BLaER1 treated with 17β-estradiol and CSF1 and Interleukin-3, amounts not matched to agents 10 nM and 100 nM (cell line): ENCODE data around the gene C1QBP.

ENCODE experiments used
- H3K27ac ChIP-seq, 11 experiments: shearing (Covaris generic); formaldehyde crosslinking; 2 replicates each; pipeline ENCODE4 v1.8.1; 2022
- H3K27me3 ChIP-seq, 11 experiments: shearing (Covaris generic); formaldehyde crosslinking; 2 replicates each; pipeline ENCODE4 v1.8.1; 2022
- H3K36me3 ChIP-seq, 11 experiments: shearing (Covaris generic); formaldehyde crosslinking; 2 replicates each; pipeline ENCODE4 v1.8.1; 2022
- H3K4me1 ChIP-seq, 10 experiments: shearing (Covaris generic); formaldehyde crosslinking; 2 replicates each; pipeline ENCODE4 v1.8.1; 2022
- H3K4me2 ChIP-seq, 11 experiments: shearing (Covaris generic); formaldehyde crosslinking; 2 replicates each; pipeline ENCODE4 v1.8.1; 2022
- H3K4me3 ChIP-seq, 10 experiments: shearing (Covaris generic); formaldehyde crosslinking; 2 replicates each; pipeline ENCODE4 v1.8.1; 2022
- H3K9ac ChIP-seq, 11 experiments: shearing (Covaris generic); formaldehyde crosslinking; 2 replicates each; pipeline ENCODE4 v1.8.1; 2022
- H3K9me3 ChIP-seq, 11 experiments: shearing (Covaris generic); formaldehyde crosslinking; replicated peaks in 1 of 11; 2 replicates each; pipeline ENCODE4 v1.8.1; 2022
- H4K20me1 ChIP-seq, 11 experiments: shearing (Covaris generic); formaldehyde crosslinking; 2 replicates each; pipeline ENCODE4 v1.8.1; 2022
- Cebpa-rat ChIP-seq, 11 experiments: shearing (Covaris generic); IDR thresholded peaks; 2 replicates each; pipeline ENCODE4 v1.8.1; 2022

Gene C1QBP

DNA sequence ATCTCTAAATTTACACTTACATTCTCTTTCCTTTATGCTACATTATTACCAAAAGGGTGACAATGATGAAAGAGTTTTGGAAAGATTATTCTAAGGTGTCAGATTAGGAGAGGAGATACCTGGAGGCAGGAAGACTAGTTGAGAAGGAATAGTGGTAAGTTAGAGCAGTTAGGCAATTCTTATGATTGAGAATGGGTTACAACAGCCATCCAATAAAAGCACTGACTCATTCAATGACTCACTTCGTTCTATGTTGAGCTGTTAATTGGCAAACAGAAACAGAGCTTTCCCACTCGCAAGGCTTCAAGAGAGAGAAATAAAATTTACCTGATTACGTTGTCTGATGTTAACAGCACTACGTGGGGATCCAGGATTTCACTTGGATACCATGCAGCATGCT lies 25.3 kb downstream of the C1QBP start:
- H4K20me1 ChIP-seq: peaks cover 0 to 96% (median 75%) of the 10 kb centered on the region in 11 experiments; a peak in 19 of 22 replicates
- H3K27ac ChIP-seq: peak overlapping the region in 2 of 11 experiments; percentile 25 to 28; a peak in 4 of 22 replicates
- H3K4me1 ChIP-seq: peaks cover 20 to 35% (median 25%) of the 10 kb centered on the region in 10 experiments
- no peak for TF ChIP-seq Cebpa-rat (IDR thresholded peaks at IDR 0.05)
- H3K4me2 ChIP-seq: peak overlapping the region in 2 of 11 experiments; percentile 15 to 29; a peak in 5 of 22 replicates
- H3K4me3 ChIP-seq: no peak overlapping the region
- peaks cover 78 to 97% (median 90%) of the 10 kb centered on the region in 11 experiments for H3K36me3 ChIP-seq
- peak overlapping the region in 1 of 11 experiments; percentile 38; a peak in 1 of 22 replicates for H3K9ac ChIP-seq
- H3K9me3 ChIP-seq: no peaks in the 10 kb centered on the region
- H3K27me3 ChIP-seq: no peaks in the 10 kb centered on the region

DNA sequence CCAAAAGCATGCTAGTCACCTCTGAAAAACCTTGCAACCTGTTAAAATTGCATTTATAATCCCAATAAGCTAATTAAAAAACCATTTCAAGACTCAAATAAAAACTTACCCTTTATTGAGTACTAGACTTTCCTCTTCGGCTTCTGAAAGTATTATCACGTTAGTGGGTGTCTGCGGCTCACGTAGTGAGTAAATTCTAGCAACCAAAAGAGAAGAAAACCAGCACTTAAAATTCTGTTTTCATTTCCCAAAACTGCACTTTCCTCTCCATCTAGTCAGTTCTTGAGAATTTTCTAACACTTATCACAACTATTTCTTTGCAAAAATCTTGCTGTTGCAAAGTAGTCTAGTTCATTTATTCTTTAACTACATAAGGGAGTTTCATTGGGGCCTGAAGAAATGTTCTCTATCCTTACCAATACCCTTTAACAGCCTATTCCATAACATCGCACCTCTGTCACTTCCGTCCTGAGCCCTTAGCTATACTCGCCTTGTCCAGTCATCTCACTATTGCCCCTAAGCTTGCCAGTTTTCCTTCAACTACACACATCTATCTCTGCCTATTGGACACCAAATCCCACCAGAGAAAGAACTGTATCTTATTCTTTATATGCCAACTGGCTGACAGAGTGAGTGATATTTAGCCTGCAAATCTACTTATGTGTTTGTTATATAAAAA lies 28.2 kb downstream of the C1QBP start:
- Histone ChIP-seq H4K20me1 (peaks cover 0 to 93% (median 64%) of the 10 kb centered on the region in 11 experiments; a peak in 19 of 22 replicates), H3K36me3 (peaks cover 97 to 100% (median 99%) of the 10 kb centered on the region in 11 experiments), H3K4me2 (no peak overlapping the region), H3K9me3 (no peaks in the 10 kb centered on the region), H3K27ac (no peak overlapping the region), H3K4me1 (peaks cover 0 to 17% (median 4%) of the 10 kb centered on the region in 10 experiments; a peak in 9 of 20 replicates), H3K9ac (no peak overlapping the region), H3K27me3 (no peaks in the 10 kb centered on the region), H3K4me3 (no peak overlapping the region)
- TF ChIP-seq Cebpa-rat (IDR thresholded peaks at IDR 0.05): no peak

DNA sequence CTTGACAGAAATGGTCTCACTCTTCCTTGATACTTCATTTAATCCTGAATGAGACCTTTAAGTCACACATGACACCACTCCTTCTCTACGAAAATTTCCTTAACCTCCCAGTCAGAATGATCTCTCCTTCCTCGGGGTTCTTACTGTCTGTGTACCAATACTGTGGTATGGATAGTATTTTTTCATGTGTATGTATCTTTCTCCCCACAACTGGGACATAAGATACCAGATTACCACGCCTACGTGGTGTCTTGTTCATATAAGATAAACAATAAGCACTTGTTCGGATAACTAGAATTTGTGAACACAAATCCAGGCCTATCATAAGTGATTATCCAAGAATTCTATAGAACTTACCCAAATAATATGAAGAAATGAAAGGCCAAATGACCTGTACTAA lies 30.8 kb downstream of the C1QBP start:
- peaks cover 97 to 100% (median 99%) of the 10 kb centered on the region in 11 experiments for H3K36me3 ChIP-seq
- no peak overlapping the region for H3K9ac ChIP-seq
- no peaks in the 10 kb centered on the region for H3K27me3 ChIP-seq
- H3K4me1 ChIP-seq: peaks cover 0 to 2% (median 0%) of the 10 kb centered on the region in 10 experiments; a peak in 3 of 20 replicates
- no peak overlapping the region for H3K27ac ChIP-seq
- H3K4me3 ChIP-seq: no peak overlapping the region
- H3K4me2 ChIP-seq: no peak overlapping the region
- peaks cover 0 to 94% (median 61%) of the 10 kb centered on the region in 11 experiments; a peak in 19 of 22 replicates for H4K20me1 ChIP-seq
- H3K9me3 ChIP-seq: no peaks in the 10 kb centered on the region
- no peak for TF ChIP-seq Cebpa-rat (IDR thresholded peaks at IDR 0.05)

DNA sequence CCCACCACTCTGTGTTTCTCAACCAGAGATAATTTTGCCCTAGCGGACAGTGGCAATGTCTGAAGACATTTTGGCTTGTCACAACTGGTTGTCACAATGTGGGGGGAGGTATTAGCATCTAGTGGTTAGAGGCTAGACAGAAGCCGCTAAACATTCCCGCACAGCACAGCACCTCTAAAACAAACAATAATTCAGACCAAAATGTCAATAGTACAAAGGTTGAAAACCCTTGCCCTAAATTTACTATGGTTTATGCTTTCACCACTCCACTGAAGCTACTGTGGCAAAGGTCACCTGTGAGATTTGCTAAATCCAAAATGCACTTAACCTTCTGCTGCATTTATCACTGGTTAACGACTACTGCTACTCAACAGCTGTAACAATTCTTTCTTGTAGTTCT lies 33.6 kb downstream of the C1QBP start:
- Histone ChIP-seq H3K27ac (no peak overlapping the region), H4K20me1 (peaks cover 0 to 84% (median 44%) of the 10 kb centered on the region in 11 experiments; a peak in 17 of 22 replicates), H3K4me1 (no peaks in the 10 kb centered on the region), H3K36me3 (peaks cover 97 to 100% (median 99%) of the 10 kb centered on the region in 11 experiments), H3K9me3 (no peaks in the 10 kb centered on the region), H3K27me3 (no peaks in the 10 kb centered on the region), H3K9ac (no peak overlapping the region), H3K4me2 (no peak overlapping the region), H3K4me3 (no peak overlapping the region)
- no peak for TF ChIP-seq Cebpa-rat (IDR thresholded peaks at IDR 0.05)

DNA sequence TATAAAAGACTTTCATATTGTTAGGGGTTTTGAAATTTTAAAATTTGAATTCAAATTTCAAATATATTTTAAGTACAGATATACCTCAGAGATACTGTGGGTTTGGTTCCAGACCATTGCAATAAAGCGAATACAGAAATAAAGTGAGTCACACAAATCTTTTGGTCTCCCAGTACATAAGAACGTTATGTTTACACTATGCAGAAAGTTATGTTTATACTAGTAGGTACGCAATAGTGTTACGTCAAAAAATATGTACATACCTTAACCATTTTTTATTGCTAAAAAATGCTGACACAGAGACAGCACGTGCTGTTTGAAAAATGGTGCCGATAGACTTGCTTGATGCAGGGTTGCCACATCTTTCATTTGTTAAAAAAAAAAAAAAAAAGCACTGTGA lies 39.2 kb downstream of the C1QBP start:
- no peak overlapping the region for H3K4me2 ChIP-seq
- H3K9ac ChIP-seq: no peak overlapping the region
- H3K27ac ChIP-seq: no peak overlapping the region
- H3K4me3 ChIP-seq: no peak overlapping the region
- no peak for TF ChIP-seq Cebpa-rat (IDR thresholded peaks at IDR 0.05)
- H3K4me1 ChIP-seq: no peaks in the 10 kb centered on the region
- peaks cover 98 to 100% (median 100%) of the 10 kb centered on the region in 11 experiments for H3K36me3 ChIP-seq
- no peaks in the 10 kb centered on the region for H3K27me3 ChIP-seq
- peaks cover 0 to 31% (median 11%) of the 10 kb centered on the region in 11 experiments; a peak in 11 of 22 replicates for H4K20me1 ChIP-seq
- H3K9me3 ChIP-seq: peaks cover 0 to 9% (median 0%) of the 10 kb centered on the region in 11 experiments; a peak in 2 of 22 replicates

DNA sequence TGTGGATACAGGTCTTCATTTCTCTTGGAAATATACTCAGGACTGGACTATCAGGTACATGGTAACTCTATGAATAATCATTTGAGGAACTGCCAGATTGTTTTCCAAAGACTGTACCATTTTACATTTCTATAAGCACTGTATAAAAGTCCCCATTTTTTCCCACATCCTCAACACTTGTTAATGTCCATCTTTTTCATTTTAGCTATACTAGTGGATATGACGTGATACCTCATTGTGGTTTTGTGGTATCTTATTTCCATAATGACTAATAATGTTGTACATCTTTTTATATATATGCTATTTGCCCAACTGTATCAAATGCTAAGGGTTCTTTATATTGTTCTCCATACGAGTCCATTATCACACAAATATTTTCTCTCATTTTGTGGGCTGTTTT lies 42.3 kb downstream of the C1QBP start:
- Histone ChIP-seq H3K9me3 (peaks cover 0 to 9% (median 0%) of the 10 kb centered on the region in 11 experiments; a peak in 2 of 22 replicates), H3K27me3 (no peaks in the 10 kb centered on the region), H3K4me3 (no peak overlapping the region), H3K9ac (no peak overlapping the region), H3K36me3 (peaks cover 98 to 100% (median 100%) of the 10 kb centered on the region in 11 experiments), H3K27ac (no peak overlapping the region), H4K20me1 (peaks cover 0 to 22% (median 3%) of the 10 kb centered on the region in 11 experiments; a peak in 10 of 22 replicates), H3K4me2 (no peak overlapping the region), H3K4me1 (no peaks in the 10 kb centered on the region)
- no peak for TF ChIP-seq Cebpa-rat (IDR thresholded peaks at IDR 0.05)

DNA sequence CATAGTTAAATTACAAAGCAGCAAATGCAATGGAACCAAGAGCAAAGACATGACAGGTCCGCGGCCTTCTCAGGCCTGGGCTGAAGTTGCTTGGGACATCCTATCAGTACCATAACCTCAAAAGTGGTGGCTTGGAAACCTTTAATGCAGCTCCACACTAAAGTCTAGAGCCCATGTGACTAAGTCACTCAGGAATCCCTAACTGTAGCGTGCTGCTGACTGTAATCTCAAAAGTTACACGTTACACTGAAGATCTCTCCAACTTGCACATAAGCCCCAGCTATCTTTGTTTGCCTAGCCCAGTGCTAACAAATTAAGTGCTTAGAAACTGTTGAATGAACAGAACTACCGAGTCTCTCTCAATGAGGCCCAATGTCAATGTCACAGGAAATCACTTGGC lies 47.3 kb downstream of the C1QBP start:
- Histone ChIP-seq H3K4me3 (no peak overlapping the region), H3K4me1 (no peaks in the 10 kb centered on the region; a peak in 1 of 20 replicates), H3K36me3 (peaks cover 96 to 100% (median 99%) of the 10 kb centered on the region in 11 experiments), H3K4me2 (no peak overlapping the region), H3K27me3 (no peaks in the 10 kb centered on the region), H3K27ac (no peak overlapping the region), H3K9me3 (peaks cover 0 to 2% (median 0%) of the 10 kb centered on the region in 11 experiments; a peak in 1 of 22 replicates), H4K20me1 (peaks cover 0 to 34% (median 7%) of the 10 kb centered on the region in 11 experiments; a peak in 10 of 22 replicates), H3K9ac (no peak overlapping the region)
- no peak for TF ChIP-seq Cebpa-rat (IDR thresholded peaks at IDR 0.05)
